ENCODE data around the gene RBBP9. TPM values are rescaled to one million over a fixed set of nuclear protein-coding genes. Genes with fewer than 3 reads are reported as not detected.
"Not testable (repeated sequence)": the region's sequence is repeated elsewhere in the genome, so short reads cannot be mapped to it uniquely, and the experiment has no call there.

Gene RBBP9
- total and polyA plus RNA-seq, 9 of the 15 experiments (the other 6 are each of a cell fraction or from before 2014, with no cell fraction given): 0.94 to 4.4 (median 2.5) TPM

- TF ChIP-seq, protein P1, sequence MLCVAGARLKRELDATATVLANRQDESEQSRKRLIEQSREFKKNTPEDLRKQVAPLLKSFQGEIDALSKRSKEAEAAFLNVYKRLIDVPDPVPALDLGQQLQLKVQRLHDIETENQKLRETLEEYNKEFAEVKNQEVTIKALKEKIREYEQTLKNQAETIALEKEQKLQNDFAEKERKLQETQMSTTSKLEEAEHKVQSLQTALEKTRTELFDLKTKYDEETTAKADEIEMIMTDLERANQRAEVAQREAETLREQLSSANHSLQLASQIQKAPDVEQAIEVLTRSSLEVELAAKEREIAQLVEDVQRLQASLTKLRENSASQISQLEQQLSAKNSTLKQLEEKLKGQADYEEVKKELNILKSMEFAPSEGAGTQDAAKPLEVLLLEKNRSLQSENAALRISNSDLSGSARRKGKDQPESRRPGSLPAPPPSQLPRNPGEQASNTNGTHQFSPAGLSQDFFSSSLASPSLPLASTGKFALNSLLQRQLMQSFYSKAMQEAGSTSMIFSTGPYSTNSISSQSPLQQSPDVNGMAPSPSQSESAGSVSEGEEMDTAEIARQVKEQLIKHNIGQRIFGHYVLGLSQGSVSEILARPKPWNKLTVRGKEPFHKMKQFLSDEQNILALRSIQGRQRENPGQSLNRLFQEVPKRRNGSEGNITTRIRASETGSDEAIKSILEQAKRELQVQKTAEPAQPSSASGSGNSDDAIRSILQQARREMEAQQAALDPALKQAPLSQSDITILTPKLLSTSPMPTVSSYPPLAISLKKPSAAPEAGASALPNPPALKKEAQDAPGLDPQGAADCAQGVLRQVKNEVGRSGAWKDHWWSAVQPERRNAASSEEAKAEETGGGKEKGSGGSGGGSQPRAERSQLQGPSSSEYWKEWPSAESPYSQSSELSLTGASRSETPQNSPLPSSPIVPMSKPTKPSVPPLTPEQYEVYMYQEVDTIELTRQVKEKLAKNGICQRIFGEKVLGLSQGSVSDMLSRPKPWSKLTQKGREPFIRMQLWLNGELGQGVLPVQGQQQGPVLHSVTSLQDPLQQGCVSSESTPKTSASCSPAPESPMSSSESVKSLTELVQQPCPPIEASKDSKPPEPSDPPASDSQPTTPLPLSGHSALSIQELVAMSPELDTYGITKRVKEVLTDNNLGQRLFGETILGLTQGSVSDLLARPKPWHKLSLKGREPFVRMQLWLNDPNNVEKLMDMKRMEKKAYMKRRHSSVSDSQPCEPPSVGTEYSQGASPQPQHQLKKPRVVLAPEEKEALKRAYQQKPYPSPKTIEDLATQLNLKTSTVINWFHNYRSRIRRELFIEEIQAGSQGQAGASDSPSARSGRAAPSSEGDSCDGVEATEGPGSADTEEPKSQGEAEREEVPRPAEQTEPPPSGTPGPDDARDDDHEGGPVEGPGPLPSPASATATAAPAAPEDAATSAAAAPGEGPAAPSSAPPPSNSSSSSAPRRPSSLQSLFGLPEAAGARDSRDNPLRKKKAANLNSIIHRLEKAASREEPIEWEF (CRISPR knock-in tag; IDR thresholded peaks at IDR 0.05): no peak
- TF ChIP-seq NELFE (IDR thresholded peaks at IDR 0.05; ENCODE audit: insufficient read depth, insufficient read length) (no peak), LCOR (CRISPR knock-in tag; IDR thresholded peaks at IDR 0.05) (no peak)
Observed at GRCh38 chr20:18506744-18507143, 9.7 kb upstream of the RBBP9 start (continued).

DNA sequence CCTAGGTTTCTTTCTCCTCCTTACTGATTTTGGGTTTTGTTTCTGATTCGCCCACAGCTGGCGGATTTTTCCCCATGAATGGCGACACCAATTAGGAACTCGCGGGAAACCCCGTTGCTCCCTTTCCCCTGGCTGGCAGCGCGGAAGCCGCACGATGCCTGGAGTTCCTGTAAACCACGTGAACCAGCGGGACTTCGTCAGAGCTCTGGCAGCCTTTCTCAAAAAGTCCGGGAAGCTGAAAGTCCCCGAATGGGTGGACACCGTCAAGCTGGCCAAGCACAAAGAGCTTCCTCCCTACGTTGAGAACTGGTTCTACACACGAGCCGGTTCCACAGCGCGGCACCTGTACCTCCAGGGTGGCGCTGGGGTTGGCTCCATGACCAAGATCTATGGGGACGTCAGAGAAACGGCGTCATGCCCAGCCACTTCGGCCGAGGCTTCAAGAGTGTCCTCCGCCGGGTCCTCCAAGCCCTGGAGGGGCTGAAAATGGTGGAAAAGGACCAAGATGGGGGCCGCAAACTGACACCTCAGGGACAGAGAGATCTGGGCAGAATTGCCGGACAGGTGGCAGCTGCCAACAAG is 7.5 kb upstream of the RBBP9 start:
- Histone ChIP-seq H3K4me3 (no peak overlapping the region), H3K4me1 (replicated peaks in 1 of 2; ENCODE audit: control insufficient read depth in 2 of 2, insufficient read depth in 2 of 2, low read length in 2 of 2) (peaks cover 0 to 6% of the 10 kb centered on the region in 2 experiments; a peak in 2 of 5 replicates), H3K36me3 (ENCODE audit: control insufficient read depth, insufficient read depth, low read length) (no peaks in the 10 kb centered on the region; the same call in 2 of the 3 replicates), H2AFZ (ENCODE audit: low read depth, low read length) (no peak overlapping the region), H3K9ac (ENCODE audit: insufficient read depth in 1 of 2, low read depth in 2 of 2, low read length in 2 of 2) (no peak overlapping the region), H3K9me1 (ENCODE audit: control insufficient read depth, insufficient read depth, low read length) (no peaks in the 10 kb centered on the region), H3K79me2 (ENCODE audit: control insufficient read depth, insufficient read depth, low read length) (peaks cover 17% of the 10 kb centered on the region), H3K9me3 (replicated peaks; ENCODE audit: control insufficient read depth, insufficient read depth, low read depth, low read length) (no peaks in the 10 kb centered on the region), H3K4me2 (ENCODE audit: insufficient read depth, low read length) (no peak overlapping the region), H3K27me3 (ENCODE audit: control insufficient read depth in 2 of 2, insufficient read depth in 2 of 2, low read length in 2 of 2) (no peaks in the 10 kb centered on the region), H4K20me1 (replicated peaks; ENCODE audit: control insufficient read depth, insufficient read depth, low read length) (no peaks in the 10 kb centered on the region), H3K27ac (ENCODE audit: extremely low read depth, low read depth, low read length) (no peak overlapping the region)
- in situ Hi-C loops (cut with MboI): no loop called here
- intact Hi-C loops (cut with micrococcal nuclease): no loop called here
- ChIA-PET CTCF (ENCODE audit: low intra/inter-chr PET ratio) (no interaction called here), POLR2A (no interaction called here)
- WGBS (ENCODE audit: insufficient coverage, low coverage, missing lambda C conversion rate): 83% methylated on average over 26 of the region's 31 CpGs
- ATAC-seq: no peak
- BruUV-seq (replicated peaks): no TSS peak
- TF ChIP-seq, protein P2, sequence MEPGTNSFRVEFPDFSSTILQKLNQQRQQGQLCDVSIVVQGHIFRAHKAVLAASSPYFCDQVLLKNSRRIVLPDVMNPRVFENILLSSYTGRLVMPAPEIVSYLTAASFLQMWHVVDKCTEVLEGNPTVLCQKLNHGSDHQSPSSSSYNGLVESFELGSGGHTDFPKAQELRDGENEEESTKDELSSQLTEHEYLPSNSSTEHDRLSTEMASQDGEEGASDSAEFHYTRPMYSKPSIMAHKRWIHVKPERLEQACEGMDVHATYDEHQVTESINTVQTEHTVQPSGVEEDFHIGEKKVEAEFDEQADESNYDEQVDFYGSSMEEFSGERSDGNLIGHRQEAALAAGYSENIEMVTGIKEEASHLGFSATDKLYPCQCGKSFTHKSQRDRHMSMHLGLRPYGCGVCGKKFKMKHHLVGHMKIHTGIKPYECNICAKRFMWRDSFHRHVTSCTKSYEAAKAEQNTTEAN (CRISPR knock-in tag; IDR thresholded peaks at IDR 0.05): no peak
- no peak for TF ChIP-seq MTA1 (IDR thresholded peaks at IDR 0.05; ENCODE audit: borderline replicate concordance)
- TF ChIP-seq ZNF785 (CRISPR knock-in tag; IDR thresholded peaks at IDR 0.05): no peak
- no peak for FAIRE-seq
- DNase-seq (ENCODE audit: extremely low read depth in 1 of 4, low spot score in 3 of 4): no peak

DNA sequence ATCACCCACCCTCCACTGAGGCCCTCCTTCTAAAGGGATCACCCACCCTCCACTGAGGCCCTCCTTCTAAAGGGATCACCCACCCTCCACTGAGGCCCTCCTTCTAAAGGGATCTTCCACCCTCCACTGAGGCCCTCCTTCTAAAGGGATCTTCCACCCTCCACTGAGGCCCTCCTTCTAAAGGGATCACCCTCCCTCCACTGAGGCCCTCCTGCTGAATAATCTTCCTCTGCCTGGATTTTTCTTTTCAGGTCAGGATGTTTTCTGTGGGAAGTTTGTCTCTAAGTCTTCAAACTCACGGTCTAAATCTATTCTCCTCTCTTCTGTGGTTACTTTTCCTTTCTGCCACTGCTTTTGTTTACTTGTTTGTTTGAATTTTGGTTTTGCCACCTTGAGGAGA is 4.6 kb upstream of the RBBP9 start:
- BruUV-seq (replicated peaks); CTCF ChIA-PET (ENCODE audit: low intra/inter-chr PET ratio); FAIRE-seq; H3K9me3 ChIP-seq (replicated peaks; ENCODE audit: control insufficient read depth, insufficient read depth, low read depth, low read length); H3K9ac ChIP-seq (ENCODE audit: insufficient read depth in 1 of 2, low read depth in 2 of 2, low read length in 2 of 2); POLR2A ChIA-PET; H3K27me3 ChIP-seq (ENCODE audit: control insufficient read depth in 2 of 2, insufficient read depth in 2 of 2, low read length in 2 of 2); in situ Hi-C loops (cut with MboI); H4K20me1 ChIP-seq (replicated peaks; ENCODE audit: control insufficient read depth, insufficient read depth, low read length); DNase-seq (ENCODE audit: extremely low read depth in 1 of 4, low spot score in 3 of 4); H3K27ac ChIP-seq (ENCODE audit: extremely low read depth, low read depth, low read length); H3K4me1 ChIP-seq (replicated peaks in 1 of 2; ENCODE audit: control insufficient read depth in 2 of 2, insufficient read depth in 2 of 2, low read length in 2 of 2); H3K36me3 ChIP-seq (ENCODE audit: control insufficient read depth, insufficient read depth, low read length); H3K9me1 ChIP-seq (ENCODE audit: control insufficient read depth, insufficient read depth, low read length); H3K4me3 ChIP-seq; ATAC-seq; H3K79me2 ChIP-seq (ENCODE audit: control insufficient read depth, insufficient read depth, low read length); intact Hi-C loops (cut with micrococcal nuclease); H3K4me2 ChIP-seq (ENCODE audit: insufficient read depth, low read length): not testable (repeated sequence)
- WGBS (ENCODE audit: insufficient coverage, low coverage, missing lambda C conversion rate): 10% methylated on average over 1 of the region's 1 CpG
- peak overlapping the region; percentile 22 for H2AFZ ChIP-seq (ENCODE audit: low read depth, low read length)

Measured in K562 (cell line).